ENCODE data around the gene MRPL32. TPM values are rescaled to one million over a fixed set of nuclear protein-coding genes. Genes with fewer than 3 reads are reported as not detected.
A peak's percentile ranks its signal among the peaks of the same experiment; 100 is the strongest.

MRPL32 gene
- total RNA-seq, 1 experiment from 2014 or later = 52.8 TPM

GRCh38 chr7:42967391-42967790, 35.2 kb downstream of the MRPL32 start:
- ATAC-seq = no peak
- in situ Hi-C loops (cut with HindIII; ENCODE audit: low pct_unique_long_range_greater_than_20kb, low sequenced_read_pairs) = no loop called here
- H3K4me3 ChIP-seq (ENCODE audit: low read depth in 2 of 2, low read length in 2 of 2) = no peak overlapping the region
- TF ChIP-seq CTCF (IDR thresholded peaks at IDR 0.05) (no peak), SIN3A (IDR thresholded peaks at IDR 0.05; ENCODE audit: borderline replicate concordance, insufficient read depth, low read depth, low read length) (no peak), POLR2AphosphoS5 (IDR thresholded peaks at IDR 0.05; ENCODE audit: low read depth, low read length) (no peak), TCF7L2 (IDR thresholded peaks at IDR 0.05; ENCODE audit: low read depth, low read length) (no peak)
- TF ChIP-seq, protein P1, sequence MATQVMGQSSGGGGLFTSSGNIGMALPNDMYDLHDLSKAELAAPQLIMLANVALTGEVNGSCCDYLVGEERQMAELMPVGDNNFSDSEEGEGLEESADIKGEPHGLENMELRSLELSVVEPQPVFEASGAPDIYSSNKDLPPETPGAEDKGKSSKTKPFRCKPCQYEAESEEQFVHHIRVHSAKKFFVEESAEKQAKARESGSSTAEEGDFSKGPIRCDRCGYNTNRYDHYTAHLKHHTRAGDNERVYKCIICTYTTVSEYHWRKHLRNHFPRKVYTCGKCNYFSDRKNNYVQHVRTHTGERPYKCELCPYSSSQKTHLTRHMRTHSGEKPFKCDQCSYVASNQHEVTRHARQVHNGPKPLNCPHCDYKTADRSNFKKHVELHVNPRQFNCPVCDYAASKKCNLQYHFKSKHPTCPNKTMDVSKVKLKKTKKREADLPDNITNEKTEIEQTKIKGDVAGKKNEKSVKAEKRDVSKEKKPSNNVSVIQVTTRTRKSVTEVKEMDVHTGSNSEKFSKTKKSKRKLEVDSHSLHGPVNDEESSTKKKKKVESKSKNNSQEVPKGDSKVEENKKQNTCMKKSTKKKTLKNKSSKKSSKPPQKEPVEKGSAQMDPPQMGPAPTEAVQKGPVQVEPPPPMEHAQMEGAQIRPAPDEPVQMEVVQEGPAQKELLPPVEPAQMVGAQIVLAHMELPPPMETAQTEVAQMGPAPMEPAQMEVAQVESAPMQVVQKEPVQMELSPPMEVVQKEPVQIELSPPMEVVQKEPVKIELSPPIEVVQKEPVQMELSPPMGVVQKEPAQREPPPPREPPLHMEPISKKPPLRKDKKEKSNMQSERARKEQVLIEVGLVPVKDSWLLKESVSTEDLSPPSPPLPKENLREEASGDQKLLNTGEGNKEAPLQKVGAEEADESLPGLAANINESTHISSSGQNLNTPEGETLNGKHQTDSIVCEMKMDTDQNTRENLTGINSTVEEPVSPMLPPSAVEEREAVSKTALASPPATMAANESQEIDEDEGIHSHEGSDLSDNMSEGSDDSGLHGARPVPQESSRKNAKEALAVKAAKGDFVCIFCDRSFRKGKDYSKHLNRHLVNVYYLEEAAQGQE (IDR thresholded peaks at IDR 0.05; ENCODE audit: insufficient read depth in 1 of 2, low read depth in 2 of 2, low read length in 1 of 2) = no peak
- no peaks in the 10 kb centered on the region for H3K4me1 ChIP-seq (ENCODE audit: control insufficient read depth, insufficient read depth, low read length)
- peaks cover under 1% of the 10 kb centered on the region; the same call in 1 of the 2 replicates for H3K27me3 ChIP-seq (ENCODE audit: control insufficient read depth, insufficient read depth, low read length)
- POLR2A ChIA-PET = no interaction called here
- no peaks in the 10 kb centered on the region for H3K9me3 ChIP-seq (ENCODE audit: control insufficient read depth, insufficient read depth, low read depth, low read length)
- no peaks in the 10 kb centered on the region for H3K36me3 ChIP-seq (ENCODE audit: control insufficient read depth, insufficient read depth, low read length)
- intact Hi-C loops (cut with micrococcal nuclease; ENCODE audit: unreplicated experiment) = no loop called here
- H3K27ac ChIP-seq (ENCODE audit: low read length) = no peak overlapping the region
- CTCF ChIA-PET = no interaction called here
- no peak for DNase-seq (ENCODE audit: low read depth, low spot score)
- BruUV-seq (replicated peaks) = no TSS peak

GRCh38 chr7:42972699-42973500, 40.7 kb downstream of the MRPL32 start:
- CTCF ChIA-PET = no interaction called here

More at GRCh38 chr7:42972699-42973500, 40.7 kb downstream of the MRPL32 start:
- intact Hi-C loops (cut with micrococcal nuclease; ENCODE audit: unreplicated experiment) = no loop called here
- in situ Hi-C loops (cut with HindIII; ENCODE audit: low pct_unique_long_range_greater_than_20kb, low sequenced_read_pairs) = no loop called here
- Histone ChIP-seq H3K27ac (ENCODE audit: low read length) (no peak overlapping the region), H3K4me1 (ENCODE audit: control insufficient read depth, insufficient read depth, low read length) (no peaks in the 10 kb centered on the region), H3K4me3 (ENCODE audit: low read depth in 2 of 2, low read length in 2 of 2) (no peak overlapping the region), H3K9me3 (ENCODE audit: control insufficient read depth, insufficient read depth, low read depth, low read length) (no peaks in the 10 kb centered on the region), H3K36me3 (ENCODE audit: control insufficient read depth, insufficient read depth, low read length) (no peaks in the 10 kb centered on the region), H3K27me3 (ENCODE audit: control insufficient read depth, insufficient read depth, low read length) (no peaks in the 10 kb centered on the region)
- DNase-seq (ENCODE audit: low read depth, low spot score) = no peak
- ATAC-seq = peak; percentile 58; the same call in 1 of the 2 replicates
- BruUV-seq (replicated peaks) = no TSS peak
- POLR2A ChIA-PET = no interaction called here
- TF ChIP-seq POLR2AphosphoS5 (IDR thresholded peaks at IDR 0.05; ENCODE audit: low read depth, low read length) (no peak), CTCF (IDR thresholded peaks at IDR 0.05) (no peak), SIN3A (IDR thresholded peaks at IDR 0.05; ENCODE audit: borderline replicate concordance, insufficient read depth, low read depth, low read length) (no peak)
- TF ChIP-seq, protein P1 (IDR thresholded peaks at IDR 0.05; ENCODE audit: insufficient read depth in 1 of 2, low read depth in 2 of 2, low read length in 1 of 2) = no peak
